G401 (cell line): Measurements from ENCODE around the gene PHACTR1. TPM values are rescaled to one million over a fixed set of nuclear protein-coding genes. Genes with fewer than 3 reads are reported as not detected.
A peak's percentile ranks its signal among the peaks of the same experiment; 100 is the strongest.

Experiments used
- DNase-seq: peaks from one replicate; pipeline ENCODE4 v3.0.0-alpha.2; 2015; ENCODE audit warnings: low spot score
- in situ Hi-C: cut with HindIII; loops from 2 replicates; pipeline ENCODE4 v1.10.0; 2016; ENCODE audit warnings: low sequenced_read_pairs, mixed read lengths
- total RNA-seq: library from RNA; depleted of rRNA; stranded (reverse); fragments of >200 nt; shearing (Covaris generic); gene quantifications from 2 replicates; pipeline ENCODE4 v1.2.3, GENCODE V29; 2014

Gene PHACTR1
- total RNA-seq, 1 experiment from 2014 or later: not detected

- DNase-seq: no peak
- in situ Hi-C loops: no loop called here
Observed at GRCh38 chr6:13074415-13075140, 358.0 kb downstream of the PHACTR1 start.

GRCh38 chr6:13075141-13075845 is 358.7 kb downstream of the PHACTR1 start:
- no peak for DNase-seq

GRCh38 chr6:13076575-13076974 is 360.0 kb downstream of the PHACTR1 start:
- in situ Hi-C loops: no loop called here
- DNase-seq: no peak

More at GRCh38 chr6:13075141-13075845, 358.7 kb downstream of the PHACTR1 start:
- in situ Hi-C loops: no loop called here

GRCh38 chr6:13077117-13077516 is 360.6 kb downstream of the PHACTR1 start:
- in situ Hi-C loops: no loop called here
- DNase-seq: no peak

GRCh38 chr6:13079096-13079723 is 362.6 kb downstream of the PHACTR1 start:
- in situ Hi-C loops: no loop called here

GRCh38 chr6:13080462-13081188 is 364.1 kb downstream of the PHACTR1 start:
- no peak for DNase-seq
- in situ Hi-C loops: no loop called here

More at GRCh38 chr6:13079096-13079723, 362.6 kb downstream of the PHACTR1 start:
- no peak for DNase-seq

- DNase-seq: no peak
- in situ Hi-C loops: no loop called here
Observed at GRCh38 chr6:13081189-13081563, 364.6 kb downstream of the PHACTR1 start.

- in situ Hi-C loops: no loop called here
- DNase-seq: no peak
Observed at GRCh38 chr6:13089296-13089994, 372.9 kb downstream of the PHACTR1 start.

- in situ Hi-C loops: no loop called here
- no peak for DNase-seq
Observed at GRCh38 chr6:13091192-13091591, 374.6 kb downstream of the PHACTR1 start.

- peak; percentile 19 for DNase-seq
- in situ Hi-C loops: no loop called here
Observed at GRCh38 chr6:13094781-13095425, 378.3 kb downstream of the PHACTR1 start.

GRCh38 chr6:13096084-13096483 is 379.5 kb downstream of the PHACTR1 start:
- DNase-seq: no peak
- in situ Hi-C loops: no loop called here

- in situ Hi-C loops: no loop called here
- DNase-seq: no peak
Observed at GRCh38 chr6:13097454-13097853, 380.9 kb downstream of the PHACTR1 start.

- in situ Hi-C loops: no loop called here
- DNase-seq: no peak
Observed at GRCh38 chr6:13098006-13098405, 381.4 kb downstream of the PHACTR1 start.

- in situ Hi-C loops: no loop called here
- no peak for DNase-seq
Observed at GRCh38 chr6:13098793-13099570, 382.4 kb downstream of the PHACTR1 start.

GRCh38 chr6:13099771-13100170 is 383.2 kb downstream of the PHACTR1 start:
- no peak for DNase-seq
- in situ Hi-C loops: no loop called here

GRCh38 chr6:13101409-13101808 is 384.8 kb downstream of the PHACTR1 start:
- DNase-seq: no peak
- in situ Hi-C loops: no loop called here

GRCh38 chr6:13101985-13102384 is 385.4 kb downstream of the PHACTR1 start:
- in situ Hi-C loops: no loop called here
- DNase-seq: no peak

- DNase-seq: no peak
- in situ Hi-C loops: no loop called here
Observed at GRCh38 chr6:13103169-13103568, 386.6 kb downstream of the PHACTR1 start.
